Hepatic stellate cell (primary cell): Measurements from ENCODE around the gene TRIM71.
"Not testable (repeated sequence)": the region's sequence is repeated elsewhere in the genome, so short reads cannot be mapped to it uniquely, and the experiment has no call there.

Experiments used
- DNase-seq: peaks from one replicate; pipeline ENCODE4 v3.0.0; 2011; ENCODE audit warnings: low spot score

The TRIM71 gene

DNA sequence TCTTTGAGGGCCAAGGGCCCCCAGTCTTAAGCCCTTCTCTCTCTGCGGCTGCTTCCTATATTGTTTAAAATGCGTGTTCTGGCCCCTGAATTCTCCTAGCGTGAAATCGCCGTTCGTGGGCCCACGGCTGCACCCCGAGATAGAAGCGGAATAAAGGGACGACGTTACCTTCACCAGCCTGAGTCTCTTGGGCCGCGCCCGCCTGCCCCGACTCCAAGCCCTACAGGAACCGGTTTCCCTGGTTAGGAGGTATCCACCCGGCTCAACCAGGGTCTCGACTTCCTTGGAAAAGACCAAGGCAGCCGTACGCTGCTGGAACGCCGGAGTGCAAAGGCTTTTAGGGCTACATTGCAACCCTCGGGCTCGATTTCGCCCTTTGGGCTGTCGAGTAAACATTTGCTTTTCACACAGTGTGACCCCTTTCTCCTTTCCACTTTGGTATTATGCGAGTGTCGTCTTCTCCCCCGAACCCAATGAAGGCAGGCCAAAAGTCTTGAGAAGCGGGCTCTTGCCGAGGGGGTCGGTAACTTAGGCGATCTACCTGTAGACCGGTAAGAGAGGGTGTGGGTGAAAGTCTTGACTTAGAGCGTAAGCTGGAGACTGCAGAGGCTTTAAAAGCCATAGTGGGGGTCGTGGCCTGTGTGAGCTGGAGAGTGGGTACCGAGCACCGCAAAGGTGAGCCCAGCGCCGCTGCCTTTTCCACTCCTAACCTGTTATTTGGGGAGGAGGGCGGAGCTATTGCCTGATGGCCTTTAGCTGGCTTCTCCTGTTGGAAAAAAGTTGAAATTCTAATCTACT, 2.0 kb downstream of the TRIM71 start:
- DNase-seq, result no peak

DNA sequence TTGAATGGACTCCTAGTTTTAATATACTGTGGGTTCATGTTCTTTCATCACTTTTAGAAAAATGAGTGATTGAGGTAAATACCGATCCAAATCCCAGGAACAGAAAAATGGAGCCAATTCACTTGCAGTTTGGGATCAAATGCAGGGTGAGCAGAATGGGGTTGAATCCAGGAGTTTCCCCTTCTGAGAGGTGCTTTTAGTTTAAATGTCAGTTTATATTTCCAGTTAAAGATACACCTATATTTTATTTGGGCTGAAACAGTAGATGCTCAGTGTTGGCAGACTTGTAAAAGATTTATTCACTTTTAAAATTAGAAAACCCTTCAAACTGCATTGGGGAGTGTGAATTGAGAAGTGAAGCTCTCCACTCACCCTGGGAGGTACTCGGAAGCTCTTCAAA, 2.6 kb downstream of the TRIM71 start:
- DNase-seq, result no peak

DNA sequence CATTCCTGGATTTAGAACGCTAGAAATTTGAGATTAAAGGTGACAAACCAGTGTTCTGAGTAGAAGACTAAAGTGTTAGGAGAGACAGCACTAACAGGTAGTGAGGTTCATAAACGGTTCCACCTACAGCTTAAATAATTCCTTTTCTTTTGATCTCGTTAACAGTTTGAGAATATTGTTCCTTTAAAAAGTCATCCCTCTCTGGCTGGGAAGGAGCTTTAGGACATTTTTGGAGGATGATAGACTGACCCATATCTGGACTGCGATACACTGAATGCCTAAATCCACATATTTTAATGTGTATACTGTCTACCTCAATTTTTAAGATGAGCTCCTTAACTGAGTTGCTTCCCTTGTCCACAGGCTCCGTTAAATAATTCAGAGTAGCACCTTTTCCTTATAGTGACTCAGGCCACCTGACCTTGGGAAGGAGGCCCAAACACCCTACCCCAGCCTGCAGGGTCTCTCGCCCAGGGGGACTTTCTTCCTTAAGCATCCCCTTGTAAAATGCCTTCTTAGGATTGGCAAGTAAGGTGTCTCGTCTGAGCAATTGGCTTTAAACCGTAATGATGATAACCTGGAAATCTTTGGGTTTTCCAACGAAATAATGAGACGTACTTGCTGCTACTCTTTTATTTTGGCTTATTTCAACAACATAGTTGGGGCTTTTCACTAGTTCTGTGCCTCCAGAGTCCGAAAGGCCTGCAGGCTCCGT, 3.3 kb downstream of the TRIM71 start:
- DNase-seq, result no peak

DNA sequence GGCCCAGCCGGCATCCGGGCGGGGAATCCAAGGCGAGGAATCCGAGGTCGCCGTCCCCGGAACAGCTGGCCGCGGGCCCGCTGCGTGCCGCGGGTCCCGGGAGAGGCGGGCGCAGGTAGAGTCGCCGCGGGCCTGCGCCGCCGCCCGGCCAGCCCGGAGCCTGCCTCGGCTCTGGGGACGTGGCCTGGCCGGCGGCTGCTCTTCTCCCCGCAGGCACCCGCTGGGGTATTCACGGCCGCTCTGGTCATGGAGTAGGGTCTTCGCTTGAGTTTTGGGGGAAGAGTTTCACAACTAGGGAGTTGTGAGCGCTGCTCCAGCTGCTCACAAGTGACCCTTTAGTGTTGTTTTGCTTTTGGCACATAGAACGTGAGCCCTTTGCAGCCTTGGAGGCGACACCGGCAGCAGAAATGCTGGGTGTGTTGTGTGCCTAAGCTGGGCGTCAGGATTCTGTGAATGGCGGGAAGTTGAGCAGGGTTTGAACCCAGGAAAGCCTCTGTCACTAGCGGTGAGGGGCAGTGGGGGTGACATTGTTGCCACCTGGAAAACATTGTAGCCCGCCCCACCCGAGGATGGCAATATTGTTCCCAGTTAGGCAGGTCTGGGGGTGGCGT, 4.0 kb downstream of the TRIM71 start:
- DNase-seq, result no peak

DNA sequence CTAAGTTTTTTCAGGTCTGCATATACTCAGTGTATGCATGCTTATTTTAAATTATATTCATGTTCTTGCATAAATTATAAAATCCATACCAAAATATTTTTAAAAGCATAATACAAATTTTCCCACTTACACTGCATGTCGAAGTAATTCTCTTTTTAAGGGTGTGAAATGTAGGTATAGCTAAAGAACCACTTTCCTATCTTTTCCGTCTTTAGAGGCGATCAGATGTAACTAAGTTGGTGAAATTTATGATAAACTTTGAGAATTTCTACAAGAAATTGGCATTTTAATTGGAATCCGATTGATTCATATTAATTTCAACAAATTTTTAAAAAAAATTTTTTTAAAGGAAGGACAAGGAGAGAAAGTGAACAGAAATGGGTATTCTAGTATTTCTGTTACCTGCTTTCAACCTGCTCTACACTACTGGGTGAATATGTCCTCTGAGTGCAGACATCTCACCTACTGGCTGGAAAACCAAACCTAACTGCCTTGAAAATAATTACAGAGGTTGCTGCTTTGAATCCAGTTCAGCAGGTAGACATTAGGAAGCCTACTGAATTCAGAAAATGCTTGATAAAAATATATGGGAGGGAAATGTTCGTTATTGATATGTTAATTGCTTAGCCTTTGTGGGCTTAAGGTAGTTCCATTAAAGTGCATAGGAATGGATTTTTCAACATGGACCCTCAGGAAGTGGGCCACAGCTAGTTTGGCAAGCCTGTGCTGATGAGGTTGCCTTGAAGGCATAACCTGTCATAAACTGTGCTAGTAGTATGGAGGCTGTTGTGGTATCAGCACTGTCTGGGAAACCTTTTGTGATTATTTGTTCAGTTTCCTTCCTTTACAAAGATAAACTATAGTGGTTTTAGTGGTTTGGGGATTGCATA, 5.1 kb downstream of the TRIM71 start:
- DNase-seq, result no peak

DNA sequence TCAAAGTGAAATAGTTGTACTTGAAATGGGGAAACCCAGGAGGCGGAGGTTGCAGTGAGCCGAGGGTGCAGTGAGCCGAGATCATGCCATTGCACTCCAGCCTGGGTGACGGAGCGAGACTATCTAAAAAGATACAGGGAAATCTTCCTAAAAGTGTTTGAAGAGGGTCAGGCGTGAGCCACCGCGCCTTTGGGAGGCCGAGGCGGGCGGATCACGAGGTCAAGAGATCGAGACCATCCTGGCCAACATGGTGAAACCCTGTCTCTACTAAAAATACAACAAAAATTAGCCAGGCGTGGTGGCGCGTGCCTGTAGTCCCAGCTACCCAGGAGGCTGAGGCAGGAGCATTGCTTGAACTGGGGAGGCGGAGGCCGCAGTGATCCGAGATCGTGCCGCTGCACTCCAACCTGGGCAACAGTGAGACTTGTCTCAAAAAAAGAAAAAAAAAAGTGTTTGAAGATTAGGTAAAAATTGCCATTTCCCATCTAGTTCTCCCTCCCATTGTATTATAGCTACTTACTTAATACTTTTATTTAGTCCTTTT, 5.9 kb downstream of the TRIM71 start:
- not testable (repeated sequence) for DNase-seq

DNA sequence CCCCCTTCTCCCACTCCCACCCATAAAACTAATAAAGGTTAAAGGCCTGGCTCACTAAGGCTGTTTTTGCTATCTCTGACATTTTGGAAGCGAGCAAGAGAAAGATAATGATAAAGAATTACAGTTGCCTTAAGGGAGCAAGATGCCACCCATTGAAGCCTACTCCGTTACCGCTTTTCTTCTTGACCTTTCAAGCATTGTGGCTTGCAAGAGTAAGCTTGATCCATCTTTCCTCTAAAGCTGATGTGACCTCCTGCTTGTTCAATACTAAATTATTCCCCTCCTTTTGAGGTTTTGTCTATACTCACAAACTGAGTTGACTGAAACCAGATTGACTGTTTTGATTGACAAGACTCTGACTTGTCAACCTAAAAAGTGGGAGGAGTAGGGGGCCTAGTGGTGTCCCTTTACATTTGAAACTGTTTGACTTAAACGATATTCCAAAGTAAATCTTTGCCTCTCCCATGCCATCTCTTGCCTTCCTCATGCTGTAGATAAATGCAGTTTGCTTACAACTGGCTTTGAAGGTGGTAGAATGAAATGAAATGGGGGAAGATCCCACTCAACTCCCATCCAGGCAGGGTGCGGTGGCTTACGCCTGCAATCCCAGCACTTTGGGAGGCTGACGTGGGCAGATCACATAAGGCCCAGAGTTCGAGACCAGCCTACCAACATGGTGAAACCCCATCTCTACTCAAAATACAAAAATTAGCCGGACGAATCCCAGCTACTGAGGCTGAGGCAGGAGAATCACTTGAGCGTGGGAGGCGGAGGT, 8.0 kb downstream of the TRIM71 start:
- no peak for DNase-seq

DNA sequence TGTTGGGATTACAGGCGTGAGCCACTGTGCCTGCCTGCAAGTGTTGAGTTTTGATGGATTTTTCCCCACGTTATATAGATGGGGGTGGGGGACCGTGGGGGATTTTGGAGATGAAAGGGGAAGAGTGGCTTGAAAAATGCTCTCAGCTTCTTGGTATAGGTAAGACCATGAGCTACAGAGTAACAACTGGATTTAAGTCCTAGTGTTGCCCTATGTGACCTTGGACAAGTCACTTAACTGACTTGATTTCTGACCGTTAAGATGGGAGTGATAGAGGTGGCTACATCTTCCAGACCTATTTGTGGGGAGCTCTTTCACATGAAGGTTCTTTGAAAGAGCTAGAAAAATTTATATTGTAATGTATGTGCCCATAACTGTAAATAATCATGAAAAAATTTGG, 13.3 kb downstream of the TRIM71 start:
- no peak for DNase-seq

DNA sequence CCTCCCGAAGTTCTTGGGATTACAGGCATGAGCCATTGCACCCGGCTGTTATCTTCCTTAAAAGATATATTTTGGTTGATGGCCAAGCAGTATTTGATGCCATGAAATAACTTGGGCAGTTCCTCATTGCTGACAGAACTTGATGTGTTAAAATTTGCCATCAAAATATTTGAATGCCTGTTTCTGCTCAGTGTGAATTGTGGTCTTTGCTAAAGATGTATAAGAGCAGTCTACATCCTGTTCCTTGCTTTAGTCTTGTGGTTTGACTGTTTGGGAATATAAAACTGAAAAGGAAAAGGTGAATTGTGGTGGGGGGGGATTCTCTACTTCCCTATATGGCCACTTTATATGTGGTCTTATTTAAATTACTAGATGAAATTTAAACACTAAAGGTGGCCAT, 14.0 kb downstream of the TRIM71 start:
- DNase-seq, result no peak

DNA sequence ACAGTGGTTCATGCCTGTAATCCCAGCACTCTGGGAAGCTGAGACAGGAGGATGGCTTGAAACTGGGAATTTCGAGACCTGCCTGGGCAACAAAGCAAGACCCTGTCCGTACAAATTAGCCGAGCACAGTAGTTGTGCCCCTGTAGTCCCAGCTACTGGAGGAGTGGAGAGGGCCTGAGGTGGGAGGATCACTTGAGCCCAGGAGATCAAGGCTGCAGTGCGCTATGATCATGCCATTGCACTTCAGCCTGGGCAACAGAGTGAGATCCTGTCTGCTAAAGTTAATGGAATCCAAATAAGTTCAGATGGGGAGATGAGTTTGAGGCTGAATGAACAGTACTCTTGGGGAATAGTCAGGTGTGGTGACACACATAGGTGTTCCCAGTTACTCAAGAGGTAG, 14.4 kb downstream of the TRIM71 start:
- no peak for DNase-seq

DNA sequence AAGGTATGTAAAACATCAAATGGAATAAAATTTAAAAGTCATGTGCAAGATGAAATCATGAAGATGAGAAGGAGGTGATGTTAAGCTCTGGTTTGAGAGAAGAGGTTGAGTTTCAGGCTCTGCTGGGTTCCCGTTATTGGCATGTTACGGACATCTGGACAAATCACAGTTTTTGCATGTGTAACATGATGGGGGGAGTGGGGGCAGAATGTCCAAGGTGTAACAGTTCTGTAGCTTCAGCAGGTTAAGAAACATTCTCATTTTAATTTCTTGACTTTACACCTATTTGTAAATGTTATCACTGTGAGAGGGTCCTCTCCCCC, 17.2 kb downstream of the TRIM71 start:
- DNase-seq, result no peak

DNA sequence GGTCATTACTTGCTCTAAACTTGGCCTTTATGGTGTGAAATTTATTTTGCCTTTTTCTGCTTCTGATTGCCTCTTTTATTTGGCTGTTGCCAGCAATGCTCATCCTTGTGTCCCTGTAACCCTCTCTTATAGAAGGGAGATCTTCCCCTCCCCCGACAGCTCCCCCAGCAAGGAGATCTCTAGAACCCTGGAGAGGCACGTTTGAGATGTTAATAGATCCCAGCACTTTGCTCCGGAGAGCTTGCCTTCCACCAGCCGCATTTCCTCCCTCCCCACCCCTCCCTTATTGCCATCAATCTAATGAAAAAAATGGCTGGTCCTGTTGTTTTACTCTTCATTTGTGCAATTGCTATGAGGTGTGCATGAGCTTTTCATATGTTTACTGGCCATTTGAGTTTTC, 18.2 kb downstream of the TRIM71 start:
- DNase-seq, result no peak

DNA sequence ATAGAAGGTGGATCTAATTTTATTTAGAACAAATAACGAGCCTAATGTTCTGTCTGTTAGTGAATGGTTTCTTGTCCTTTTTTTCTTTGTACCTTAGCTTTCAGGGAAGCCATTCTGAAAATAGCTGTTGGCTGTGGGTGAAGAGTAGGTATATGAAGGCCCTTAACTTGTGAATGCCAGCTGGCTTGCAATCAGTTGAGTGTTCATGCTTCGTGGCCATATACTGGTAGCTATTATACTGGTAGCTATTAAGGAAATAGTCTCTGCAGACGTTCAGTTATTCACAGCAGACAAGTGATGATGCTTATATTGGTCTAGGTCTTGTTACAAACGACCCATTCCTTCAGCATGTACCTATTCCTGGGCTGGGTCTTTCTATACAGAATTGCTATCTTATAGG, 18.8 kb downstream of the TRIM71 start:
- DNase-seq, result no peak

DNA sequence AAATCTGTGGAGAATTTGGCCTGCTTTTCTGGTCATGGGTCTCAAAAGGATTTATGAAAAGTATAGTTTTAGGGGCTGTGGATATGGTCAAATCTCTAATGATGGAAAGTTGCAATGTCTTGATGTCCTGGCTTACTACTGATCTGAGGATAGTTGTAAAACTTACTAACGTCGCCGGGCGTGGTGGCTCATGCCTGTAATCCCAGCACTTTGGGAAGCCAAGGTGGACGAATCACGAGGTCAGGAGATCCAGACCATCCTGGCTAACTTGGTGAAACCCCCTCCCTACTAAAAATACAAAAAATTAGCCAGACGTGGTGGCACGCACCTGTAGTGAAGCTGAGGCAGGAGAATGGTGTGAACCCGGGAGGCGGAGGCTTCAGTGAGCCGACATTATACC, 19.6 kb downstream of the TRIM71 start:
- DNase-seq, result no peak

DNA sequence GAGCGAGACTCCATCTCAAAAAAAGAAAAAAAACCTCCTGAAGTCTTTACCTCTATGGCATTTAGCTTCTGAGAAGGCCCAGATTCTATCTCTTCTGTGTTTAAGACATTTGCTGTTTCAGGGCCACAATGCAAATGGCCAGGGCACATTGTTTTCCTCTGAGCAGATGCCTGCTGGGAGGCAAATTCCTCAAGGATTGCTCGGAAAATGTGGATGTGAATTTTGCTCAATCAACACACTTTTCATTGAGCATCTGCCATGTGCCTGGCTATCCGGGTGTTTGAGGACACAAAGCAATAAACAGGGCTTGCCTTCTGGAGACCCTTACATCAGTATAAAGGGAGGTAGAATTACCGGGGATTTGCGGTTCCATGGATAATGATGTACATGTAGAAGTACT, 20.0 kb downstream of the TRIM71 start:
- no peak for DNase-seq

DNA sequence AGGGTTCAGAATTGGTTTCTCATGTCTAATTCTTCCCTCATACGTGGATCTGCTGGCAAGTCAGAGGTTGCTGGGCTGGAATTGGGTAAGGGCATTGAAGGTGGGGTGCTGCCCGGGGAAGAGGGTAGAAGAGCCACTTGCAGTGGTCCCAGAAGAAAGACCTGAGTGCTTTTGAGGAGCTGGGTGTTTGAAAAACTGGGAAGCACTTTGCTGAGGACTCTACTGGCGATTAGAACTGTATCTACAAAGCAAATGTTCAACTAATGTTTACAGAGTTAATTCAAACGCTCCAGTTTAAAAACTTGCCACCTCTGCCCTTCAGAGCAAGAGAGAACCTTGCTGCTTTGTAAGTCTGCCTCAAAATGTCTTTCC, 21.9 kb downstream of the TRIM71 start:
- DNase-seq, result no peak

DNA sequence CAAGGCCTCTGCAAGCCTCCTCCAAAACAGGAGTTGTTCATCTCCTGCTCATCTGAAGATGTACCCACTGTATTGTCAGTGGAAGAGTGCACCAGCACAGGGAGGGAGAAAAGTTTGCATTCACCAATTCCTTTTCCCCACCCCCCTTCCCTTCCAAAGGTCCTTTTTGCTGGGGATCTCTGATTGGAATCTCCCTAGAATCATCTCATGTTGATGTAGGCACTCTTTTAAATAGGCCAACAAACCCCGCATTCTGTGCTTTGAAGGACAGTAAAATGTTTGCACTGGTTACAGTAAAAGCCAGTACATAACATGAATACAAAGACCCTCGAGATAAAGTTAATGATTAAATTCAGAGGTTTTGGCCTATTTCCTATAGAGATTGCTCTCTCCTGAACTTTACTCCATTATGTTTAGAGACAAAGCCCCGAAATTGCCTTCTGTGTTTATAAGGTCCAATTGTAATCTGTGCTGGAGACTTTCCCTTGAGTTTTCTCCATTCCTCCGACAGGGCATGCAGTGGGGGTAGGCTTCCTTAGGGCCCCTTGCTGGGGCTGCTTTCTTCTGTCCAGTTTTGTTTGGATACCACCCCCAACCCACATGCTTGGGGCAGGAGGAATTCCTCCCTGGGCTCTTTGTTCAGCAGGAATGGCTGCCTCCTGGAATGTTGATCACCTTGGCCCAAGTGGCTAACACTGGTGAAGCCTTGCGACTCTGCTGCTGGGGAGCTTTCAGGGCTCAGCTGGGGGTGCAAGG, 22.5 kb downstream of the TRIM71 start:
- no peak for DNase-seq

DNA sequence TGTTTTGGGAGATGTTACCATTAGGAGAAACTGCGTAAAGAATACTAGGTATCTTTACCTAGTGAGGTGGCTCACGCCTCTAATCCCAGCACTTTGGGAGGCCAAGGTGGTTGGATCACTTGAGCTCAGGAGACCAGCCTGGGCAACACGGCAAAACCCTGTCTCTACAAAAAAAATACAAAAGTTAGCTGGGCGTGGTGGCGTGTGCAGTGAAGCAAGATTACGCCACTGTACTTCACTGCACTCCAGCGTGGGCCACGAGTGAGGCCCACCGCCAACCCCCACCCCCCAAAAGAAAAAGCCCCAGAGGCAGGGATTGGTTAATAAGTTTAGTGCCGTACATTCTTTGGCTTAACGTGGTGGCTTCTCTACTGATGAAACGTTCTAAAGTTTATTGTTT, 23.5 kb downstream of the TRIM71 start:
- no peak for DNase-seq

DNA sequence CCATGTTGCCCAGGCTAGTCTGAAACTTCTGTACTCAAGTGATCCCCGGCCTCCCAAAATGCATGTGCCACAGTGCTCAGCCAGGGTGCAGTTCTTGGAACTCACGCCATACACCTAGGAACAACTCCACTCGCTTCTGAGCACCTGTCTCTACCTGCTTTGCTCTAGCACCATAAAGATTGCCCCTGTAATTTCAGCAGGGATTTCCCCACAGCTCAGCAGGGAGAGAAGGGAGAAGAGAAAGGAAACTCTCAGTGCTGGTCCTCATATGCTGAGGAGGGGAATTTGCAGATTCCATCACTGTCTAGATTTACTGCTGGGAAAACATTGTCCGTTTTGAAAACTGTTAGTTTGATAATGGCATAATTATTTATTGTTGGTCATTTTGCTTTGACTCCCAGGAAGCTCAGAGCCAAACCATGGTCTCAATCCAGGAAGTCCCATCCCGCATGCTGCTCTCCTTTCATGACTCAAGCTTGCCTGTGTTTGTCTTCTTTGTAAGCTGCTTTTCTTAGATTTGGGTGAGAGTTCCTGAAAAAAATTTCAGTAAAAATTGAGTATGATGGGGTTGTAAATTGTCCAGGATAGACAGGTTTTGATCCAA, 24.2 kb downstream of the TRIM71 start:
- DNase-seq, result no peak

DNA sequence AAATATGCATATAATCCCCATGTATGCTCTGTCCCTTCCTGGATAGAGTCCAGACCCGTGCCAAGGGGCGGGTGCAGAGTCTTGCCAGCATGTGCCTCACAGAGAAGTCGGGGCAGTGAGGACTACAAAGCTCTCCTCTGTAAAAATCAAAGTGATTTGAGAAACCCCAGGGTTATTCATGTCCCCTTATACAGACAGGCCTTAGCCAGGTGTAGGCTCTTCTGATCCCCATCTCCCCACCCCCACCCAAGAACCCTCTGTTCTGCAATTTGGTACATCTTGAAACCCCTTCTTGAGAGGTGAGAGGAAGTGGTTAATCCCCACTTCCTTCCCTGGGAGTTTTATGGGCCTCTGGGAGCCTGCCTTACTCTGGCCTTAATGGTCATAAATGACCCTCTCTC, 24.7 kb downstream of the TRIM71 start:
- no peak for DNase-seq
